Panc1 (cell line): Measurements from ENCODE around the gene WASF3. TPM values are rescaled to one million over a fixed set of nuclear protein-coding genes. Genes with fewer than 3 reads are reported as not detected.

Source experiments
- ATAC-seq: fragments of 200-7000 bp; cut with Tn5 transposase; 2 replicates; pipeline ENCODE4 v1.9.1; 2020; ENCODE audit warnings: mild to moderate bottlenecking, moderate library complexity
- BruUV-seq: library from RNA; stranded (reverse); fragments of 400-500 nt; replicated peaks from 2 replicates; lab custom pipeline; 2021; lab: Mats Ljungman, UMichigan
- CTCF ChIA-PET: fragments of 300-600 bp; sonication (Branson Sonifier 250); formaldehyde crosslinking; loops from one replicate; lab custom pipeline; 2022; ENCODE audit warnings: antibody characterized with exemption; lab: Charles Lee
- POLR2A ChIA-PET: fragments of 300-600 bp; sonication (Branson Sonifier 250); formaldehyde crosslinking; loops from one replicate; lab custom pipeline; 2022; ENCODE audit warnings: antibody characterized with exemption; lab: Charles Lee
- DNase-seq: peaks from one replicate; pipeline ENCODE4 v3.0.0-alpha.2; 2010; ENCODE audit warnings: low read depth, low spot score
- H3K27ac ChIP-seq: 2 replicates; pipeline ENCODE4 v1.5.1; 2011; ENCODE audit warnings: mild to moderate bottlenecking, low read length, inconsistent platforms
- H3K27me3 ChIP-seq: fragments of 200-500 bp; sonication (Bioruptor generic); 2 replicates; pipeline ENCODE4 v1.6.0; 2014; ENCODE audit warnings: low read length, inconsistent platforms; ENCODE audit not compliant: control insufficient read depth, insufficient read depth
- H3K36me3 ChIP-seq: fragments of 200-500 bp; sonication (Bioruptor generic); 2 replicates; pipeline ENCODE4 v1.5.1; 2014; ENCODE audit warnings: inconsistent platforms, mild to moderate bottlenecking, low read length, moderate library complexity; ENCODE audit not compliant: control insufficient read depth, insufficient read depth
- H3K4me1 ChIP-seq: 2 replicates; pipeline ENCODE4 v1.5.1; 2011; ENCODE audit warnings: inconsistent platforms, mild to moderate bottlenecking, low read length, moderate library complexity; ENCODE audit not compliant: control insufficient read depth, insufficient read depth
- H3K4me3 ChIP-seq, 2 experiments: 2 replicates each; pipeline ENCODE4 v1.5.1; 2011 to 2012; ENCODE audit warnings: low read depth in 2 of 2, low read length in 2 of 2, mild to moderate bottlenecking in 2 of 2, inconsistent platforms in 1 of 2, moderate library complexity in 1 of 2
- H3K9me3 ChIP-seq: fragments of 200-500 bp; sonication (Bioruptor generic); 2 replicates; pipeline ENCODE4 v1.5.1; 2014; ENCODE audit warnings: low read depth, mild to moderate bottlenecking, inconsistent platforms, low read length, moderate library complexity; ENCODE audit not compliant: control insufficient read depth, insufficient read depth
- POLR2AphosphoS5 ChIP-seq: IDR thresholded peaks from 2 replicates; pipeline ENCODE4 v1.6.1; 2012; ENCODE audit warnings: mild to moderate bottlenecking, low read depth, low read length, moderate library complexity
- REST ChIP-seq, 2 experiments: IDR thresholded peaks; 2 replicates each; pipeline ENCODE4 v1.6.1; 2011 to 2012; ENCODE audit warnings: low read depth in 2 of 2, control low read depth in 1 of 2, low read length in 1 of 2, mild to moderate bottlenecking in 1 of 2, moderate library complexity in 1 of 2; ENCODE audit not compliant: insufficient read depth in 1 of 2
- SIN3A ChIP-seq: IDR thresholded peaks from 2 replicates; pipeline ENCODE4 v1.6.1; 2012; ENCODE audit warnings: low read depth, mild to moderate bottlenecking, low read length, moderate library complexity, borderline replicate concordance; ENCODE audit not compliant: insufficient read depth
- TCF7L2 ChIP-seq: IDR thresholded peaks from 2 replicates; pipeline ENCODE4 v1.6.1; 2011; ENCODE audit warnings: mild to moderate bottlenecking, low read depth, low read length, inconsistent platforms
- in situ Hi-C: cut with HindIII; loops from 2 replicates; pipeline ENCODE4 v1.10.0; 2016; ENCODE audit warnings: low sequenced_read_pairs, low pct_unique_long_range_greater_than_20kb
- intact Hi-C: fragments of 100-400 bp; cut with micrococcal nuclease; formaldehyde crosslinking; loops from one replicate; pipeline ENCODE4 v1.10.0; 2022; ENCODE audit not compliant: unreplicated experiment
- total RNA-seq: library from RNA; stranded (reverse); gene quantifications from one replicate; pipeline ENCODE4 v1.2.1, GENCODE V29; 2021; ENCODE audit not compliant: unreplicated experiment
- TF ChIP-seq, protein P1 (sequence below): fragments of 450-650 bp; IDR thresholded peaks from 2 replicates; pipeline ENCODE4 v1.5.1; 2017; ENCODE audit warnings: mild to moderate bottlenecking

Gene WASF3
- total RNA-seq, 1 experiment from 2014 or later = 20.2 TPM

DNA sequence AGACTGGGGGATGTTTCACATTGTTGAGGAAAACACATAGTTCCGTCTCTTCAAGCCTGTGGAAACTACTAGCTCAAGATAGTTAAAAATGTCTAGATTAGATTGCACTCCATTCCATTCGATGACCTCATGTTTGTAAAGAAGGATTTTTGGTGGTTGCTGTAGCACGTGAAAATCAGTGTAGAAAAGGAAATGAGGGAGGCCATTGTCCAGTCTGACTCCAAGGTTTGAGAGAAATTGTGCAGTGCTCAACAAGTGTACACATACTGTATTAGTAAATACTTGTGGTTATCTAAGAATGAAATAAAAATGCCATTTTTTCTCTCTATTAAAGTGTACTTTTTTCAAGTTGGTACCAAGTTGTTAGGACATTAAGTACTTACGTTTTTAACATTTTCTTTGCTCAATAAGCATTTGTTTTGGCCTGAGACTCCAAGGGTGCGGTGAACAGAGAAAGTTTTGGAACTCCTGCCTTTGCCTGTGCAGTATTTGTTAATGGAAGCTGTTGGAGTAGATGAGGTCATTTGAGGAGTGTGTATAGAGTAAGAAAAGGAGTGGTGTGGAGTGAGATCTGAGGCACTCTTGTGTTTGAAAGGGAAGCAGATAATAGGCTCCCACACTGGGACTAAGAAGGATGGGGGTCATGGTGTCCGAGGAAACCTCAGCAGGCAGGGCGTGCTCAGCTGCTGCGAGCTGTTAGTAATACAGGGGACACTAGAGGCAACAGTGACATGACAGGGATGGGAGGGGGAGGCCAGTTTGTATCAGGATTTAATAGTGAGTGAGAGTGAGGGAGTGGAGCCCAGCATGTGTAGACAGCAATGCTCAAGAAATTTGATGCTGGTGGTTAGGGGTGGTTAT, 4.4 kb downstream of the WASF3 start:
- in situ Hi-C loops = no loop called here
- no TSS peak for BruUV-seq
- Histone ChIP-seq H3K4me1 (peaks cover 15% of the 10 kb centered on the region), H3K4me3 (no peak overlapping the region), H3K36me3 (no peaks in the 10 kb centered on the region), H3K27me3 (no peaks in the 10 kb centered on the region), H3K27ac (no peak overlapping the region), H3K9me3 (no peaks in the 10 kb centered on the region)
- ChIA-PET CTCF (no interaction called here), POLR2A (no interaction called here)
- TF ChIP-seq, protein P1, sequence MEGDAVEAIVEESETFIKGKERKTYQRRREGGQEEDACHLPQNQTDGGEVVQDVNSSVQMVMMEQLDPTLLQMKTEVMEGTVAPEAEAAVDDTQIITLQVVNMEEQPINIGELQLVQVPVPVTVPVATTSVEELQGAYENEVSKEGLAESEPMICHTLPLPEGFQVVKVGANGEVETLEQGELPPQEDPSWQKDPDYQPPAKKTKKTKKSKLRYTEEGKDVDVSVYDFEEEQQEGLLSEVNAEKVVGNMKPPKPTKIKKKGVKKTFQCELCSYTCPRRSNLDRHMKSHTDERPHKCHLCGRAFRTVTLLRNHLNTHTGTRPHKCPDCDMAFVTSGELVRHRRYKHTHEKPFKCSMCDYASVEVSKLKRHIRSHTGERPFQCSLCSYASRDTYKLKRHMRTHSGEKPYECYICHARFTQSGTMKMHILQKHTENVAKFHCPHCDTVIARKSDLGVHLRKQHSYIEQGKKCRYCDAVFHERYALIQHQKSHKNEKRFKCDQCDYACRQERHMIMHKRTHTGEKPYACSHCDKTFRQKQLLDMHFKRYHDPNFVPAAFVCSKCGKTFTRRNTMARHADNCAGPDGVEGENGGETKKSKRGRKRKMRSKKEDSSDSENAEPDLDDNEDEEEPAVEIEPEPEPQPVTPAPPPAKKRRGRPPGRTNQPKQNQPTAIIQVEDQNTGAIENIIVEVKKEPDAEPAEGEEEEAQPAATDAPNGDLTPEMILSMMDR = no peak
- TF ChIP-seq TCF7L2 (no peak), REST (IDR thresholded peaks at IDR 0.05; ENCODE audit: insufficient read depth in 1 of 2, low read depth in 2 of 2, low read length in 1 of 2) (no peak), SIN3A (no peak), POLR2AphosphoS5 (no peak)
- DNase-seq (no peak), ATAC-seq (no peak)
- intact Hi-C loops = no loop called here

GRCh38 chr13:26562512-26562890, 5.0 kb downstream of the WASF3 start:
- no peak for TF ChIP-seq SIN3A
- no peak for TF ChIP-seq TCF7L2
- TF ChIP-seq POLR2AphosphoS5 = no peak
- TF ChIP-seq, protein P1 = no peak
- TF ChIP-seq REST (IDR thresholded peaks at IDR 0.05; ENCODE audit: insufficient read depth in 1 of 2, low read depth in 2 of 2, low read length in 1 of 2) = no peak
- ChIA-PET CTCF (no interaction called here), POLR2A (no interaction called here)
- no peak for ATAC-seq
- peaks cover 15% of the 10 kb centered on the region for H3K4me1 ChIP-seq
- intact Hi-C loops = no loop called here
- H3K4me3 ChIP-seq = no peak overlapping the region
- in situ Hi-C loops = no loop called here
- H3K27me3 ChIP-seq = no peaks in the 10 kb centered on the region
- no TSS peak for BruUV-seq
- no peak overlapping the region for H3K27ac ChIP-seq
- DNase-seq = no peak
- H3K9me3 ChIP-seq = no peaks in the 10 kb centered on the region
- no peaks in the 10 kb centered on the region for H3K36me3 ChIP-seq
